GM12891 (cell line): ENCODE data around the gene SH2D4B.

Experiments
- PAX5 ChIP-seq: IDR thresholded peaks from 2 replicates; pipeline ENCODE4 v1.6.1; 2011; ENCODE audit warnings: low read length, moderate library complexity, mild to moderate bottlenecking; ENCODE audit not compliant: insufficient read depth, severe bottlenecking
- POLR2A ChIP-seq: IDR thresholded peaks from 2 replicates; pipeline ENCODE4 v1.6.1; 2011; ENCODE audit warnings: low read depth, low read length, control low read depth
- POLR2AphosphoS5 ChIP-seq: IDR thresholded peaks from 2 replicates; pipeline ENCODE4 v1.6.1; 2011; ENCODE audit warnings: low read depth, low read length, control low read depth
- SPI1 ChIP-seq: IDR thresholded peaks from 2 replicates; pipeline ENCODE4 v1.6.1; 2011; ENCODE audit warnings: low read depth, low read length, control low read depth
- TAF1 ChIP-seq: IDR thresholded peaks from 2 replicates; pipeline ENCODE4 v1.6.1; 2011; ENCODE audit warnings: low read depth, low read length, control low read depth

DNA sequence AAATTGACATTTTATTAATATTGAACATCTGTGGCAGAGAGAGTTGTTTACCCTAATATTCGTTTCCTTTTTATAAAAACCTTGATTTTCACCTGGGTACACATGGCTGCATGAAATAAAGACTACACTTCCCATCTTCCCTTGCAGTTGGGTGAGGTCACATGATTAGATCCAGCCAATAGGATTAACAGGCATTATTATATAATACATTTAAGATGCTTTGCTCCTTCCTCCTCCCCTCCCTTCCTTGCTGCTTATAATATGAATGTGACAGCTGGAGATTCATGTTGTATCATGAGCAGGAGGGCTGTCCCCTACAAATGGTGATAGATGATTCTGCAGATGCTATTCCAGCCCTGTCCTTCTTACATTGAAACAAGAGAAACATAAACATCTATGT is 146.6 kb downstream of the SH2D4B start:
- no peak for TF ChIP-seq POLR2A
- no peak for TF ChIP-seq TAF1
- no peak for TF ChIP-seq SPI1
- TF ChIP-seq POLR2AphosphoS5: no peak
- no peak for TF ChIP-seq PAX5
